Spleen (tissue), 11 donors: ENCODE data around the gene THAP7. TPM values are rescaled to one million over a fixed set of nuclear protein-coding genes. Genes with fewer than 3 reads are reported as not detected.

Source experiments
- DNase-seq: peaks from one replicate; pipeline ENCODE4 v3.0.0-alpha.2; 2020
- H3K27ac ChIP-seq, 8 donors: fragments of 200-600 bp; sonication (generic) in 7 of 8; 1 replicate in 4 of 8; 2 replicates in 4 of 8; pipeline versions ENCODE4 v1.5.0 to v1.8.0; 2016 to 2021; ENCODE audit warnings: inconsistent platforms in 4 of 8, mild to moderate bottlenecking in 4 of 8, moderate library complexity in 1 of 8
- H3K27me3 ChIP-seq, 7 donors: fragments of 200-600 bp; sonication (generic) in 6 of 7; replicated peaks in 1 of 7; 1 replicate in 4 of 7; 2 replicates in 3 of 7; pipeline versions ENCODE4 v1.5.0 to v1.8.0; 2016 to 2021; ENCODE audit warnings: inconsistent platforms in 3 of 7, mild to moderate bottlenecking in 1 of 7
- H3K36me3 ChIP-seq, 6 donors: fragments of 200-600 bp; sonication (generic) in 5 of 6; 1 replicate in 4 of 6; 2 replicates in 2 of 6; pipeline versions ENCODE4 v1.5.0 to v1.8.0; 2016 to 2021; ENCODE audit warnings: inconsistent platforms in 2 of 6
- H3K4me1 ChIP-seq, 6 donors: fragments of 200-600 bp; sonication (generic) in 5 of 6; 1 replicate in 3 of 6; 2 replicates in 3 of 6; pipeline versions ENCODE4 v1.5.0 to v1.8.0; 2016 to 2021; ENCODE audit warnings: inconsistent platforms in 3 of 6
- H3K4me3 ChIP-seq, 8 donors: fragments of 200-600 bp; sonication (generic) in 7 of 8; 1 replicate in 4 of 8; 2 replicates in 4 of 8; pipeline versions ENCODE4 v1.5.0 to v1.8.0; 2016 to 2021; ENCODE audit warnings: inconsistent platforms in 4 of 8, mild to moderate bottlenecking in 4 of 8, moderate library complexity in 2 of 8
- H3K9me3 ChIP-seq, 8 donors: fragments of 200-600 bp; sonication (generic) in 7 of 8; 1 replicate in 4 of 8; 2 replicates in 4 of 8; pipeline versions ENCODE4 v1.5.0 to v1.8.0; 2016 to 2021; ENCODE audit warnings: inconsistent platforms in 4 of 8
- POLR2A ChIP-seq, 3 donors: fragments of 450-650 bp; IDR thresholded peaks; one replicate each; pipeline ENCODE4 v1.5.1; 2017; ENCODE audit warnings: antibody characterized with exemption in 3 of 3, mild to moderate bottlenecking in 1 of 3
- POLR2AphosphoS5 ChIP-seq, 3 donors: sonication (generic); formaldehyde crosslinking; IDR thresholded peaks; one replicate each; pipeline ENCODE4 v1.5.1; 2017; ENCODE audit warnings: antibody characterized with exemption in 3 of 3
- WGBS, 5 donors: extraction: QIAGEN DNeasy Blood & Tissue Kit in 3 of 5; methylation state at CpG; one replicate each; pipeline versions ENCODE4 v1.1.5 to v1.1.7; 2013 to 2018; 5-methylcytosine and 5-hydroxymethylcytosine counted together
- intact Hi-C: fragments of 100-400 bp; cut with DNase I; formaldehyde crosslinking; loops from one replicate; pipeline ENCODE4 v1.15.0; 2023; ENCODE audit warnings: low total_unique reads
- polyA plus RNA-seq, 3 donors: library from polyadenylated mRNA; stranded (reverse); fragments of 200-250 nt; gene quantifications; one replicate each; pipeline ENCODE4 v1.2.1, GENCODE V29; 2013
- total RNA-seq, 7 donors: library from RNA; depleted of rRNA in 3 of 7; stranded (reverse); fragments of >200 nt in 3 of 7; fragmentation: NEBNext Ultra II Directional in 4 of 7; extraction: Animal tissue kit (Norgen Biotek cat#: 25700) in 4 of 7; gene quantifications; one replicate each; pipeline versions ENCODE4 v1.1.0 to v1.2.1, GENCODE V29; 2016 to 2021
- TF ChIP-seq, protein P1 (sequence below), 11 experiments: fragments of 200-600 bp in 7 of 11; fragments of 450-650 bp in 4 of 11; sonication (generic) in 4 of 11; IDR thresholded peaks in 8 of 11; conservative IDR thresholded peaks in 3 of 11; 1 replicate in 7 of 11; 2 replicates in 4 of 11; pipeline versions ENCODE4 v1.4.0 to v1.8.0; 2016 to 2021; ENCODE audit warnings: antibody characterized with exemption in 11 of 11, inconsistent platforms in 4 of 11, mild to moderate bottlenecking in 1 of 11
- donor health status: healthy with polysubstance abuse.
- donor health status: DM: no; HTN: no; CAD: no; lungs with moderate emphysema.
- donor health status: DM: no; HTN: no; CAD: no.
- donor health status: Bipolar disorder and iron deficiency.
- donor health status: healthy.
- donor health status: DM: no; HTN: no; CAD: no.
- donor health status: DM: yes; HTN: yes; CAD: no.

The THAP7 gene
- total and polyA plus RNA-seq, 10 donors, result 16.7 to 53.3 (median 29.6) TPM

DNA sequence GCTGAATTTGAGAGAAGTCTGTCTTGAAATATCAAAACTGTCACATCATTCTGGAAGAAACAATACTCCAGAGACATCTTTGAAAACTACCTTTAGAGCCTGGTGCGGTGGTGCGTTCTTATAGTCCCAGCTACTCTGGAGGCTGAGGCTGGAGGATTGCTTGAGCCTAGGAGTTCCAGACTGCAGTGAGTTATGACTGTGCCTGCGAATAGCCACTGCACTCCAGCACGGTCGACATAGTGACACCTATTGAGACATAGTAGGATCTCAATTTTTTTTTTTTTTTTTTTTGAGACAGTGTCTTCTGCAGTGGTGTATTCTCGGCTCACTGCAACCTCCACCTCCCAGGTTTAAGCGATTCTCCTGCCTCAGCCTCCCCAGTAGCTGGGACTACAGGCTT is 46.4 kb downstream of the THAP7 start:
- DNase-seq, result peak; percentile 39
- H3K36me3 ChIP-seq, result peaks cover 0 to 41% (median 29%) of the 10 kb centered on the region in 6 donors
- no peak for TF ChIP-seq POLR2A (IDR thresholded peaks at IDR 0.05)
- no peak for TF ChIP-seq POLR2AphosphoS5 (IDR thresholded peaks at IDR 0.05)
- TF ChIP-seq, protein P1, sequence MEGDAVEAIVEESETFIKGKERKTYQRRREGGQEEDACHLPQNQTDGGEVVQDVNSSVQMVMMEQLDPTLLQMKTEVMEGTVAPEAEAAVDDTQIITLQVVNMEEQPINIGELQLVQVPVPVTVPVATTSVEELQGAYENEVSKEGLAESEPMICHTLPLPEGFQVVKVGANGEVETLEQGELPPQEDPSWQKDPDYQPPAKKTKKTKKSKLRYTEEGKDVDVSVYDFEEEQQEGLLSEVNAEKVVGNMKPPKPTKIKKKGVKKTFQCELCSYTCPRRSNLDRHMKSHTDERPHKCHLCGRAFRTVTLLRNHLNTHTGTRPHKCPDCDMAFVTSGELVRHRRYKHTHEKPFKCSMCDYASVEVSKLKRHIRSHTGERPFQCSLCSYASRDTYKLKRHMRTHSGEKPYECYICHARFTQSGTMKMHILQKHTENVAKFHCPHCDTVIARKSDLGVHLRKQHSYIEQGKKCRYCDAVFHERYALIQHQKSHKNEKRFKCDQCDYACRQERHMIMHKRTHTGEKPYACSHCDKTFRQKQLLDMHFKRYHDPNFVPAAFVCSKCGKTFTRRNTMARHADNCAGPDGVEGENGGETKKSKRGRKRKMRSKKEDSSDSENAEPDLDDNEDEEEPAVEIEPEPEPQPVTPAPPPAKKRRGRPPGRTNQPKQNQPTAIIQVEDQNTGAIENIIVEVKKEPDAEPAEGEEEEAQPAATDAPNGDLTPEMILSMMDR (IDR thresholded peaks at IDR 0.05 in 8 of 11, conservative IDR thresholded peaks at IDR 0.05 in 3 of 11), result no peak
- intact Hi-C loops, result no loop called here
- H3K4me1 ChIP-seq, result peaks cover 0 to 29% (median 20%) of the 10 kb centered on the region in 6 donors
- 72 to 88% (median 76%) methylated on average over 7 of the region's 7 CpGs for WGBS, 5 donors
- H3K27me3 ChIP-seq, result peaks cover 0 to 31% (median 0%) of the 10 kb centered on the region in 7 donors
- no peak overlapping the region for H3K4me3 ChIP-seq
- H3K9me3 ChIP-seq, result no peaks in the 10 kb centered on the region
- no peak overlapping the region for H3K27ac ChIP-seq

DNA sequence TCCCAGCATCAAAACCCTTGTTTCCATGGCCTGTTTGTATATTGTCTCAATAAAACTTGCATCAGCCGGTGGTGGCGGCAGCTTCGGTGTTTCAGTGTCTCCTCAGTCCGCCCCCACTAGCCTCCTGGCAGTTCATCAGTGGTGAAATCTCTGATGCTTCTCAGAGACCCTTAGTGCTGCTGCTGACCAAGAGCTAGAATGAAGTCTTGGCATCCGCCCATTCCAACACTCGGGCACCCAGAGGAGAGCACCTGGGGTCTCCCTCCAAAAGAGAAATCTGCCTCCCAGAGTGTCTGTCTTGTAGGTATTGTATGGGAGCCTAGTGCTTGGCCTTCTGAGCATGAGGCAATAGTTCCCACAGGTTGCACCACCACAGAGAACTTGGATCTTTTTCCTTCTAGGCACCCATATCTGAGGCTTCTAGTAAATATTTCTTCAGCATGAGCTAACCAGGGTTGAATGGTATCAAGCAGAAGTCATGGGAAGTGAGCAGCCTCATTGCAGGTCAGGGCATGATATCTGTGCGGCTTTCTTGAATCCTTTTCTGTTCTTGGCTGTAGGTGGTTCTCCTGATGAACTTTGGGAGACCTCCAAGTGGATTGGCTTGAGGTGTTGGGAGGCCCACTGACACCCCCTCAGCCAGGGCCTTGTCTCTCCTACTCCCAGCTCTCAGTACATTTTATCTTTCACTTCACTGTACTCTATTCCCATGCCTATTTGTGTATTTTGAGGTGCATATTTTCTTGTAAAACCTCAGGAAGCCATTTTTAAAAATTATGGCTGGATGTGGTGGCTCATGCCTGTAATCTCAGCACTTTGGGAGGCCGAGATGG is 48.0 kb downstream of the THAP7 start:
- Histone ChIP-seq H3K4me3 (no peak overlapping the region), H3K4me1 (peaks cover 0 to 40% (median 20%) of the 10 kb centered on the region in 6 donors), H3K36me3 (peaks cover 0 to 57% (median 42%) of the 10 kb centered on the region in 6 donors), H3K27ac (no peak overlapping the region), H3K27me3 (peaks cover 0 to 22% (median 0%) of the 10 kb centered on the region in 7 donors), H3K9me3 (no peaks in the 10 kb centered on the region)
- WGBS, 5 donors, result 85 to 97% (median 90%) methylated on average over 8 of the region's 8 CpGs
- intact Hi-C loops, result no loop called here
- TF ChIP-seq POLR2A (IDR thresholded peaks at IDR 0.05), result no peak
- peak in 1 of 3 donors; percentile 18 for TF ChIP-seq POLR2AphosphoS5 (IDR thresholded peaks at IDR 0.05)
- no peak for DNase-seq

DNA sequence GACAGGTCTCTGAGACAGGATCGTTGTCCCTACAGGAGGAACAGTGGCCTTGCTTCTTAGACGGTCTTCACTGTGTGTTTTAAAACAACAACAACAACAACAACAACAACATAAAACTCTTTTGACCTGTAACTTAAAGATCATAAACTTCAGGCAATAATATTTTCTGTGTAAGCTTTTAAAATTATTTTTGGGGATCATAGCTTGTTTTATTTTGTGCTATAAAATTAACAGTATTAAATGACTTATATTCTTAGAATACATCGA is 48.6 kb downstream of the THAP7 start:
- 75 to 91% (median 83%) methylated on average over 3 of the region's 3 CpGs for WGBS, 5 donors
- H3K27me3 ChIP-seq, result peaks cover 0 to 16% (median 0%) of the 10 kb centered on the region in 7 donors
- no peak for DNase-seq
- no peak overlapping the region for H3K27ac ChIP-seq
- no peaks in the 10 kb centered on the region for H3K9me3 ChIP-seq
- H3K36me3 ChIP-seq, result peaks cover 0 to 62% (median 42%) of the 10 kb centered on the region in 6 donors
- no peak for TF ChIP-seq POLR2A (IDR thresholded peaks at IDR 0.05)
- no peak for TF ChIP-seq POLR2AphosphoS5 (IDR thresholded peaks at IDR 0.05)
- TF ChIP-seq, protein P1 (IDR thresholded peaks at IDR 0.05 in 8 of 11, conservative IDR thresholded peaks at IDR 0.05 in 3 of 11), result no peak
- H3K4me3 ChIP-seq, result no peak overlapping the region
- peaks cover 0 to 43% (median 17%) of the 10 kb centered on the region in 6 donors for H3K4me1 ChIP-seq
- intact Hi-C loops, result no loop called here

DNA sequence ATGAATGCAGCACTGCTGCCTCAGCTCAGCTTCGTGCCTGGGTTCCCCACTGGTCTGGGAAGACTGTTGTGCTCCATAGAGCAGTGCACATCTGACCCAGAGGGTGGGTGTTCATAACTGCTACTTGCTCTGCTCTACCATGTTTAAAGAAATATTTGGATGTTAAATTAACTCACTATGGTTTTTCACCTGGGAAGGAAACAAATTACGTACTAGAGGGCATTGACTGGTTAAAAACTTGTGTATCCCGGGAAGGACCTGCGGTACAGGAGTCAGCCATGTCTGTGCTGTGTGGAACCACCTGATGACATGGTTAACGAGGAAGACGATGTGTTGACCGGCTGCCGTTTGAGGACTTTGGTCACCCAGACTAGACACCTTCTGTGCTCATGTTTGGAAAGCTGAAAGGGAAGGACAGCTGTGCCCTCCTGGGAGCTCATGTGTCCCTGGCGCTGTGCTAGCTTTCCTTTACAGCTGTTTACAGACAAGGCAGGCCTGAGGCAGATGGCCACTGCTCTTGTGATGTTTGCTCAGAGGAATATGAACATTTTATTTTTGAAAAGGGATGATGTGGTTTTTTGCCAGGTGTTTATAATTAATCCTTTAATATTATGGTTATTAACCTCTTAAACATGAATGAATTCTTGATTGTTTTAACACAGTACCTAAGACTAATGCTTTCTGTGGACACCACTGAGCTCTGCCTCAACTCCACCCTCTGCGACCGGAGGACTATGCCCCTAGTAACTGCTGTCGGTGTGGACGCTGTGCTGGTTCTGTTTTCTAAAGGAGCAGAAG is 49.2 kb downstream of the THAP7 start:
- peak; percentile 25 for DNase-seq
- intact Hi-C loops, result no loop called here
- Histone ChIP-seq H3K9me3 (no peaks in the 10 kb centered on the region), H3K4me3 (no peak overlapping the region), H3K36me3 (peaks cover 0 to 67% (median 42%) of the 10 kb centered on the region in 6 donors), H3K27ac (no peak overlapping the region), H3K27me3 (peaks cover 0 to 11% (median 0%) of the 10 kb centered on the region in 7 donors), H3K4me1 (peaks cover 0 to 41% (median 12%) of the 10 kb centered on the region in 6 donors)
- TF ChIP-seq, protein P1 (IDR thresholded peaks at IDR 0.05 in 8 of 11, conservative IDR thresholded peaks at IDR 0.05 in 3 of 11), result no peak
- TF ChIP-seq POLR2AphosphoS5 (IDR thresholded peaks at IDR 0.05), result no peak
- no peak for TF ChIP-seq POLR2A (IDR thresholded peaks at IDR 0.05)
- 91 to 95% (median 92%) methylated on average over 13 of the region's 13 CpGs for WGBS, 5 donors
